H9 (cell line): ENCODE measurements around the gene SERPINA9. TPM values are rescaled to one million over a fixed set of nuclear protein-coding genes. Genes with fewer than 3 reads are reported as not detected.

Experiments
- DNase-seq: peaks from one replicate; pipeline ENCODE4 v3.0.0-alpha.2; 2017
- H2AFZ ChIP-seq: one replicate; pipeline ENCODE4 v1.6.1; 2013; ENCODE audit warnings: mild to moderate bottlenecking, low read length, control low read depth, moderate library complexity
- H2AK5ac ChIP-seq: 2 replicates; pipeline ENCODE4 v1.6.1; 2013; ENCODE audit warnings: low read length, control low read depth, mixed read lengths; ENCODE audit not compliant: insufficient read length
- H2BK120ac ChIP-seq: one replicate; pipeline ENCODE4 v1.6.1; 2013; ENCODE audit warnings: low read depth, mild to moderate bottlenecking, low read length, control low read depth, inconsistent platforms; ENCODE audit not compliant: poor library complexity, severe bottlenecking
- H2BK12ac ChIP-seq: 2 replicates; pipeline ENCODE4 v1.6.1; 2013; ENCODE audit warnings: low read length, control low read depth, mixed read lengths, low read depth; ENCODE audit not compliant: insufficient read length
- H2BK15ac ChIP-seq: 2 replicates; pipeline ENCODE4 v1.6.1; 2013; ENCODE audit warnings: low read depth, low read length, control low read depth
- H2BK20ac ChIP-seq: one replicate; pipeline ENCODE4 v1.6.1; 2013; ENCODE audit warnings: low read depth, mild to moderate bottlenecking, low read length, control low read depth, inconsistent platforms; ENCODE audit not compliant: poor library complexity, severe bottlenecking
- H2BK5ac ChIP-seq: 2 replicates; pipeline ENCODE4 v1.6.1; 2013; ENCODE audit warnings: low read length, control low read depth, mixed read lengths; ENCODE audit not compliant: insufficient read length
- H3K14ac ChIP-seq: 2 replicates; pipeline ENCODE4 v1.6.1; 2013; ENCODE audit warnings: low read length, control low read depth; ENCODE audit not compliant: insufficient read depth
- H3K18ac ChIP-seq: 2 replicates; pipeline ENCODE4 v1.6.1; 2013; ENCODE audit warnings: low read depth, mild to moderate bottlenecking, mixed read lengths, low read length, control low read depth; ENCODE audit not compliant: insufficient read length
- H3K23ac ChIP-seq: 2 replicates; pipeline ENCODE4 v1.6.1; 2013; ENCODE audit warnings: low read length, control low read depth, mixed read lengths, low read depth; ENCODE audit not compliant: insufficient read length
- H3K23me2 ChIP-seq: 2 replicates; pipeline ENCODE4 v1.6.1; 2013; ENCODE audit warnings: low read depth, mild to moderate bottlenecking, mixed read lengths, low read length, control low read depth; ENCODE audit not compliant: insufficient read length, poor library complexity, severe bottlenecking
- H3K27ac ChIP-seq: 2 replicates; pipeline ENCODE4 v1.5.1; 2013; ENCODE audit warnings: low read length, control low read depth, mixed read lengths, low read depth; ENCODE audit not compliant: insufficient read length
- H3K27me3 ChIP-seq: 2 replicates; pipeline ENCODE4 v1.6.1; 2013; ENCODE audit warnings: low read length, control low read depth, inconsistent platforms; ENCODE audit not compliant: insufficient read depth
- H3K4ac ChIP-seq: 2 replicates; pipeline ENCODE4 v1.6.1; 2013; ENCODE audit warnings: low read depth, mild to moderate bottlenecking, control low read depth, inconsistent platforms, low read length, moderate library complexity
- H3K4me1 ChIP-seq: 2 replicates; pipeline ENCODE4 v1.6.1; 2013; ENCODE audit warnings: low read length, control low read depth, inconsistent platforms; ENCODE audit not compliant: insufficient read depth
- H3K4me2 ChIP-seq: 2 replicates; pipeline ENCODE4 v1.6.1; 2013; ENCODE audit warnings: low read length, control low read depth, mixed read lengths; ENCODE audit not compliant: insufficient read length, insufficient read depth
- H3K56ac ChIP-seq: 2 replicates; pipeline ENCODE4 v1.6.1; 2013; ENCODE audit warnings: low read depth, mild to moderate bottlenecking, mixed read lengths, low read length, control low read depth; ENCODE audit not compliant: insufficient read length
- H3K79me1 ChIP-seq: 2 replicates; pipeline ENCODE4 v1.6.1; 2013; ENCODE audit warnings: low read depth, mild to moderate bottlenecking, moderate library complexity, low read length, control low read depth, inconsistent platforms; ENCODE audit not compliant: insufficient read depth, poor library complexity, severe bottlenecking
- H3K79me2 ChIP-seq: 2 replicates; pipeline ENCODE4 v1.6.1; 2013; ENCODE audit warnings: low read length, control low read depth, inconsistent platforms; ENCODE audit not compliant: insufficient read depth
- H3K9ac ChIP-seq: 2 replicates; pipeline ENCODE4 v1.6.1; 2013; ENCODE audit warnings: low read length, control low read depth, mixed read lengths; ENCODE audit not compliant: insufficient read length; ENCODE audit errors: extremely low read depth
- H3K9me3 ChIP-seq: one replicate; pipeline ENCODE4 v1.6.1; 2013; ENCODE audit warnings: low read depth, low read length, inconsistent platforms; ENCODE audit not compliant: control insufficient read depth
- H3T11ph ChIP-seq: one replicate; pipeline ENCODE4 v1.6.1; 2013; ENCODE audit warnings: mild to moderate bottlenecking, low read length, control low read depth, inconsistent platforms
- H4K20me1 ChIP-seq: one replicate; pipeline ENCODE4 v1.6.1; 2013; ENCODE audit not compliant: control insufficient read depth, insufficient read length, insufficient read depth
- H4K5ac ChIP-seq: 2 replicates; pipeline ENCODE4 v1.6.1; 2013; ENCODE audit warnings: low read depth, mild to moderate bottlenecking, mixed read lengths, low read length, control low read depth; ENCODE audit not compliant: insufficient read length
- H4K8ac ChIP-seq: replicated peaks from 2 replicates; pipeline ENCODE4 v1.6.1; 2013; ENCODE audit warnings: low read length, control low read depth, mixed read lengths, low read depth; ENCODE audit not compliant: insufficient read length
- H4K91ac ChIP-seq: 2 replicates; pipeline ENCODE4 v1.6.1; 2013; ENCODE audit warnings: low read depth, mild to moderate bottlenecking, moderate library complexity, mixed read lengths, low read length, control low read depth; ENCODE audit not compliant: insufficient read length
- H3K27ac Mint-ChIP-seq, 3 experiments: 2 replicates in 2 of 3; 3 replicates in 1 of 3; pipeline ENCODE4 v1.8.0; 2020 to 2021; ENCODE audit warnings: mixed read lengths in 3 of 3, mild to moderate bottlenecking in 1 of 3, moderate library complexity in 1 of 3
- H3K27me3 Mint-ChIP-seq: 2 replicates; pipeline ENCODE4 v1.8.0; 2021; ENCODE audit warnings: low read depth, mild to moderate bottlenecking, moderate library complexity, mixed read lengths
- H3K36me3 Mint-ChIP-seq, 3 experiments: 2 replicates in 2 of 3; 3 replicates in 1 of 3; pipeline ENCODE4 v1.8.0; 2020 to 2021; ENCODE audit warnings: low read depth in 3 of 3, mixed read lengths in 3 of 3; ENCODE audit not compliant: insufficient read depth in 1 of 3
- H3K4me1 Mint-ChIP-seq, 2 experiments: 2 replicates each; pipeline ENCODE4 v1.8.0; 2020; ENCODE audit warnings: mixed read lengths in 2 of 2
- H3K4me3 Mint-ChIP-seq, 2 experiments: 2 replicates in 1 of 2; 3 replicates in 1 of 2; pipeline ENCODE4 v1.8.0; 2020 to 2021; ENCODE audit warnings: mild to moderate bottlenecking in 2 of 2, mixed read lengths in 2 of 2, moderate library complexity in 1 of 2
- H3K9me3 Mint-ChIP-seq, 2 experiments: 2 replicates in 1 of 2; 3 replicates in 1 of 2; pipeline ENCODE4 v1.8.0; 2020; ENCODE audit warnings: mild to moderate bottlenecking in 2 of 2, mixed read lengths in 2 of 2, moderate library complexity in 1 of 2
- CTCF ChIP-seq: fragments of 200-600 bp; sonication (generic); conservative IDR thresholded peaks from 3 replicates; pipeline ENCODE4 v1.8.0; 2021; ENCODE audit warnings: antibody characterized with exemption, mild to moderate bottlenecking
- WGBS: extraction: QIAGEN DNeasy Blood & Tissue Kit; methylation state at CpG from one replicate; pipeline ENCODE4 v1.1.7; 2013; ENCODE audit warnings: missing lambda C conversion rate, low lambda C conversion rate, mixed read lengths; ENCODE audit not compliant: insufficient read length; ENCODE audit errors: extremely low coverage; 5-methylcytosine and 5-hydroxymethylcytosine counted together
- total RNA-seq: library from RNA; stranded (reverse); gene quantifications from 2 replicates; pipeline ENCODE4 v1.2.1, GENCODE V29; 2021

SERPINA9 gene
- total RNA-seq, 1 experiment from 2014 or later, result not detected

GRCh38 chr14:94424371-94424770, 51.6 kb downstream of the SERPINA9 start:
- Mint-ChIP-seq H3K27me3 (peaks cover 5% of the 10 kb centered on the region), H3K36me3 (peaks cover 0 to 2% (median 0%) of the 10 kb centered on the region in 3 experiments; a peak in 2 of 7 replicates), H3K4me1 (peaks cover 2 to 3% of the 10 kb centered on the region in 2 experiments), H3K27ac (no peak overlapping the region), H3K4me3 (no peak overlapping the region; a peak in 1 of 5 replicates), H3K9me3 (peaks cover 4 to 8% of the 10 kb centered on the region in 2 experiments; a peak in 4 of 5 replicates)
- no peak overlapping the region for H4K8ac ChIP-seq
- no peak overlapping the region for H3K4me2 ChIP-seq
- no peaks in the 10 kb centered on the region for H3K9me3 ChIP-seq
- H2AFZ ChIP-seq, result no peak overlapping the region
- H3K4me1 ChIP-seq, result no peaks in the 10 kb centered on the region
- H3K56ac ChIP-seq, result no peak overlapping the region
- H2BK12ac ChIP-seq, result no peak overlapping the region
- H2BK15ac ChIP-seq, result no peak overlapping the region
- H2AK5ac ChIP-seq, result no peak overlapping the region
- no peak overlapping the region for H3T11ph ChIP-seq
- no peak overlapping the region for H2BK120ac ChIP-seq
- no peaks in the 10 kb centered on the region for H3K79me2 ChIP-seq
- no peak overlapping the region for H3K18ac ChIP-seq
- DNase-seq, result no peak
- H3K23ac ChIP-seq, result no peak overlapping the region
- no peaks in the 10 kb centered on the region for H3K23me2 ChIP-seq
- no peak overlapping the region for H3K4ac ChIP-seq
- no peak for TF ChIP-seq CTCF
- H3K27ac ChIP-seq, result no peak overlapping the region
- no peak overlapping the region for H3K9ac ChIP-seq
- no peaks in the 10 kb centered on the region for H3K79me1 ChIP-seq
- H4K5ac ChIP-seq, result no peak overlapping the region
- H4K91ac ChIP-seq, result no peak overlapping the region
- H4K20me1 ChIP-seq, result no peaks in the 10 kb centered on the region
- no CpG with 5 or more reads among the region's 3 CpGs for WGBS
- no peaks in the 10 kb centered on the region for H3K27me3 ChIP-seq
- no peak overlapping the region for H2BK20ac ChIP-seq
- H2BK5ac ChIP-seq, result no peak overlapping the region
- no peak overlapping the region for H3K14ac ChIP-seq
